Measurements from ENCODE around the gene GFRA4.

GFRA4 gene

GRCh38 chr20:3710703-3711483 is 47.7 kb upstream of the GFRA4 start:
- H2AFZ ChIP-seq (ENCODE audit: low read length): no peak overlapping the region
- no peaks in the 10 kb centered on the region for H4K20me1 ChIP-seq (ENCODE audit: insufficient read depth, low read length, poor library complexity, severe bottlenecking)
- no peak overlapping the region for H3K9ac ChIP-seq (ENCODE audit: low read depth, low read length, poor library complexity, severe bottlenecking)
- no peaks in the 10 kb centered on the region for H3F3A ChIP-seq (ENCODE audit: low read depth)
- H3K4me1 ChIP-seq (ENCODE audit: insufficient read depth, low read length, poor library complexity, severe bottlenecking): peaks cover 3% of the 10 kb centered on the region
- no peaks in the 10 kb centered on the region for H3K9me2 ChIP-seq (replicated peaks; ENCODE audit: low read depth, low read length)
- peak overlapping the region; percentile 35 for H3K4me2 ChIP-seq (ENCODE audit: low read depth, low read length, poor library complexity, severe bottlenecking)
- H3K36me3 ChIP-seq (ENCODE audit: insufficient read depth, low read length): no peaks in the 10 kb centered on the region
- H3K27me3 ChIP-seq (ENCODE audit: insufficient read depth, low read length, poor library complexity, severe bottlenecking): no peaks in the 10 kb centered on the region
- H3K4me3 ChIP-seq (ENCODE audit: low read length, poor library complexity, severe bottlenecking): no peak overlapping the region
- H3K9me3 ChIP-seq (ENCODE audit: insufficient read depth, low read depth, low read length): no peaks in the 10 kb centered on the region
- TF ChIP-seq CTCF (conservative IDR thresholded peaks at IDR 0.05; ENCODE audit: low read length): peak; percentile 92
- no peak for TF ChIP-seq EZH2phosphoT487 (IDR thresholded peaks at IDR 0.05; ENCODE audit: borderline replicate concordance)
- H3K79me2 ChIP-seq (ENCODE audit: insufficient read depth, low read length): no peaks in the 10 kb centered on the region

GRCh38 chr20:3710011-3710466 is 46.8 kb upstream of the GFRA4 start:
- no peaks in the 10 kb centered on the region for H3K79me2 ChIP-seq (ENCODE audit: insufficient read depth, low read length)
- no peaks in the 10 kb centered on the region for H3K9me3 ChIP-seq (ENCODE audit: insufficient read depth, low read depth, low read length)
- H3K4me1 ChIP-seq (ENCODE audit: insufficient read depth, low read length, poor library complexity, severe bottlenecking): peaks cover 3% of the 10 kb centered on the region
- H2AFZ ChIP-seq (ENCODE audit: low read length): no peak overlapping the region
- no peaks in the 10 kb centered on the region for H3K36me3 ChIP-seq (ENCODE audit: insufficient read depth, low read length)
- no peak; the same call in 1 of the 2 replicates for TF ChIP-seq CTCF (conservative IDR thresholded peaks at IDR 0.05; ENCODE audit: low read length)
- TF ChIP-seq EZH2phosphoT487 (IDR thresholded peaks at IDR 0.05; ENCODE audit: borderline replicate concordance): no peak
- no peaks in the 10 kb centered on the region for H3F3A ChIP-seq (ENCODE audit: low read depth)
- no peaks in the 10 kb centered on the region for H3K27me3 ChIP-seq (ENCODE audit: insufficient read depth, low read length, poor library complexity, severe bottlenecking)
- H3K4me2 ChIP-seq (ENCODE audit: low read depth, low read length, poor library complexity, severe bottlenecking): peak overlapping the region; percentile 35
- H4K20me1 ChIP-seq (ENCODE audit: insufficient read depth, low read length, poor library complexity, severe bottlenecking): no peaks in the 10 kb centered on the region
- H3K9ac ChIP-seq (ENCODE audit: low read depth, low read length, poor library complexity, severe bottlenecking): no peak overlapping the region
- no peaks in the 10 kb centered on the region for H3K9me2 ChIP-seq (replicated peaks; ENCODE audit: low read depth, low read length)
- no peak overlapping the region for H3K4me3 ChIP-seq (ENCODE audit: low read length, poor library complexity, severe bottlenecking)

- no peaks in the 10 kb centered on the region for H4K20me1 ChIP-seq (ENCODE audit: insufficient read depth, low read length, poor library complexity, severe bottlenecking)
- H3K9ac ChIP-seq (ENCODE audit: low read depth, low read length, poor library complexity, severe bottlenecking): no peak overlapping the region
- no peaks in the 10 kb centered on the region for H3F3A ChIP-seq (ENCODE audit: low read depth)
- peaks cover 3% of the 10 kb centered on the region for H3K4me1 ChIP-seq (ENCODE audit: insufficient read depth, low read length, poor library complexity, severe bottlenecking)
- H3K9me2 ChIP-seq (replicated peaks; ENCODE audit: low read depth, low read length): no peaks in the 10 kb centered on the region
- H3K36me3 ChIP-seq (ENCODE audit: insufficient read depth, low read length): no peaks in the 10 kb centered on the region
- no peak overlapping the region for H3K4me3 ChIP-seq (ENCODE audit: low read length, poor library complexity, severe bottlenecking)
- TF ChIP-seq EZH2phosphoT487 (IDR thresholded peaks at IDR 0.05; ENCODE audit: borderline replicate concordance) (no peak), CTCF (conservative IDR thresholded peaks at IDR 0.05; ENCODE audit: low read length) (no peak)
- H2AFZ ChIP-seq (ENCODE audit: low read length): no peak overlapping the region
- H3K27me3 ChIP-seq (ENCODE audit: insufficient read depth, low read length, poor library complexity, severe bottlenecking): no peaks in the 10 kb centered on the region
- no peaks in the 10 kb centered on the region for H3K9me3 ChIP-seq (ENCODE audit: insufficient read depth, low read depth, low read length)
- no peak overlapping the region for H3K4me2 ChIP-seq (ENCODE audit: low read depth, low read length, poor library complexity, severe bottlenecking)
- no peaks in the 10 kb centered on the region for H3K79me2 ChIP-seq (ENCODE audit: insufficient read depth, low read length)
Measured at GRCh38 chr20:3707508-3707899, 44.3 kb upstream of the GFRA4 start.

All from Loucy (cell line).